GM18867 (cell line): ENCODE measurements around the gene LRRC27.
"Not testable (repeated sequence)": the region's sequence is repeated elsewhere in the genome, so short reads cannot be mapped to it uniquely, and the experiment has no call there.

Experiments used
- ATAC-seq: cut with Tn5 transposase; IDR thresholded peaks from one replicate; pipeline ENCODE4 v1.9.1; 2021; ENCODE audit warnings: mild to moderate bottlenecking, moderate library complexity; ENCODE audit not compliant: unreplicated experiment

LRRC27 gene

GRCh38 chr10:132331601-132332432 lies at the start of gene LRRC27:
Gene LRRC27, plus strand, starts transcription at chr10:132332193. Its CDS starts 1,332 bp downstream, at chr10:132333525.
- ATAC-seq, result peak; percentile 88

- no peak for ATAC-seq
These were observed 49.1 kb upstream of the LRRC27 start for GRCh38 chr10:132282667-132283603.

- no peak for ATAC-seq
These were observed 48.2 kb upstream of the LRRC27 start for GRCh38 chr10:132283604-132284382.

GRCh38 chr10:132289439-132289838 lies 42.6 kb upstream of the LRRC27 start:
- no peak for ATAC-seq

- no peak for ATAC-seq
These were observed 41.4 kb upstream of the LRRC27 start for GRCh38 chr10:132290631-132291030.

GRCh38 chr10:132291826-132292225 lies 40.2 kb upstream of the LRRC27 start:
- no peak for ATAC-seq

GRCh38 chr10:132292287-132293200 lies 39.4 kb upstream of the LRRC27 start:
- ATAC-seq, result no peak

- ATAC-seq, result no peak
These were observed 38.7 kb upstream of the LRRC27 start for GRCh38 chr10:132293201-132293812.

GRCh38 chr10:132293813-132294520 lies 38.0 kb upstream of the LRRC27 start:
- ATAC-seq, result no peak

- ATAC-seq, result no peak
These were observed 37.3 kb upstream of the LRRC27 start for GRCh38 chr10:132294561-132295318.

- ATAC-seq, result not testable (repeated sequence)
These were observed 36.5 kb upstream of the LRRC27 start for GRCh38 chr10:132295481-132295880.

GRCh38 chr10:132296666-132297443 lies 35.1 kb upstream of the LRRC27 start:
- ATAC-seq, result no peak

GRCh38 chr10:132297526-132297925 lies 34.5 kb upstream of the LRRC27 start:
- no peak for ATAC-seq

- no peak for ATAC-seq
These were observed 33.7 kb upstream of the LRRC27 start for GRCh38 chr10:132298038-132298881.

- no peak for ATAC-seq
These were observed 32.3 kb upstream of the LRRC27 start for GRCh38 chr10:132299371-132300336.
